ENCODE data around the gene ARHGDIB. TPM values are rescaled to one million over a fixed set of nuclear protein-coding genes. Genes with fewer than 3 reads are reported as not detected.

ARHGDIB gene
- total and polyA plus RNA-seq, 2 donors from 2014 or later = 127 to 151 TPM

- no peaks in the 10 kb centered on the region for H3K9me3 ChIP-seq (ENCODE audit: control insufficient read depth in 2 of 3, insufficient read depth in 1 of 3, low read length in 3 of 3)
- no peak for FAIRE-seq
- TF ChIP-seq CTCF (IDR thresholded peaks at IDR 0.05; ENCODE audit: borderline replicate concordance, extremely low read depth, insufficient read depth) = no peak
- H3K36me3 ChIP-seq (ENCODE audit: control insufficient read depth in 2 of 3, insufficient read depth in 3 of 3, low read length in 3 of 3) = no peaks in the 10 kb centered on the region
- H3K27ac ChIP-seq (ENCODE audit: low read depth in 2 of 2, low read length in 2 of 2) = no peak overlapping the region
- DNase-seq = no peak
- H3K9ac ChIP-seq (ENCODE audit: low read length in 3 of 3) = no peak overlapping the region
- H3K27me3 ChIP-seq (ENCODE audit: control insufficient read depth, insufficient read depth, low read length) = no peaks in the 10 kb centered on the region
- intact Hi-C loops (cut with DNase I) = no loop called here
- peaks cover 0 to 5% (median 0%) of the 10 kb centered on the region in 3 donors for H3K4me1 ChIP-seq (ENCODE audit: control insufficient read depth in 2 of 3, insufficient read depth in 2 of 3, low read depth in 1 of 3, low read length in 3 of 3)
- no peak overlapping the region for H3K4me3 ChIP-seq (ENCODE audit: low read length in 3 of 3)
Measured at GRCh38 chr12:14919455-14919854, 41.9 kb downstream of the ARHGDIB start.

GRCh38 chr12:14915736-14916135 lies 45.7 kb downstream of the ARHGDIB start:
- Histone ChIP-seq H3K36me3 (ENCODE audit: control insufficient read depth in 2 of 3, insufficient read depth in 3 of 3, low read length in 3 of 3) (no peaks in the 10 kb centered on the region), H3K27me3 (ENCODE audit: control insufficient read depth, insufficient read depth, low read length) (no peaks in the 10 kb centered on the region), H3K9me3 (ENCODE audit: control insufficient read depth in 2 of 3, insufficient read depth in 1 of 3, low read length in 3 of 3) (no peaks in the 10 kb centered on the region), H3K9ac (ENCODE audit: low read length in 3 of 3) (no peak overlapping the region), H3K4me1 (ENCODE audit: control insufficient read depth in 2 of 3, insufficient read depth in 2 of 3, low read depth in 1 of 3, low read length in 3 of 3) (peaks cover 0 to 7% (median 5%) of the 10 kb centered on the region in 3 donors), H3K4me3 (ENCODE audit: low read length in 3 of 3) (no peak overlapping the region), H3K27ac (ENCODE audit: low read depth in 2 of 2, low read length in 2 of 2) (no peak overlapping the region)
- no peak for DNase-seq
- no peak for TF ChIP-seq CTCF (IDR thresholded peaks at IDR 0.05; ENCODE audit: borderline replicate concordance, extremely low read depth, insufficient read depth)
- FAIRE-seq = no peak
- intact Hi-C loops (cut with DNase I) = no loop called here

- intact Hi-C loops (cut with DNase I) = no loop called here
- Histone ChIP-seq H3K36me3 (ENCODE audit: control insufficient read depth in 2 of 3, insufficient read depth in 3 of 3, low read length in 3 of 3) (no peaks in the 10 kb centered on the region), H3K27ac (ENCODE audit: low read depth in 2 of 2, low read length in 2 of 2) (no peak overlapping the region), H3K4me1 (ENCODE audit: control insufficient read depth in 2 of 3, insufficient read depth in 2 of 3, low read depth in 1 of 3, low read length in 3 of 3) (peaks cover 0 to 7% (median 5%) of the 10 kb centered on the region in 3 donors), H3K9me3 (ENCODE audit: control insufficient read depth in 2 of 3, insufficient read depth in 1 of 3, low read length in 3 of 3) (no peaks in the 10 kb centered on the region), H3K9ac (ENCODE audit: low read length in 3 of 3) (no peak overlapping the region), H3K27me3 (ENCODE audit: control insufficient read depth, insufficient read depth, low read length) (no peaks in the 10 kb centered on the region), H3K4me3 (ENCODE audit: low read length in 3 of 3) (no peak overlapping the region)
- TF ChIP-seq CTCF (IDR thresholded peaks at IDR 0.05; ENCODE audit: borderline replicate concordance, extremely low read depth, insufficient read depth) = no peak
- FAIRE-seq = no peak
- peak in 1 of 5 donors; percentile 51 for DNase-seq
Measured at GRCh38 chr12:14913381-14913781, 48.0 kb downstream of the ARHGDIB start.

- H3K36me3 ChIP-seq (ENCODE audit: control insufficient read depth in 2 of 3, insufficient read depth in 3 of 3, low read length in 3 of 3) = no peaks in the 10 kb centered on the region
- no peaks in the 10 kb centered on the region for H3K27me3 ChIP-seq (ENCODE audit: control insufficient read depth, insufficient read depth, low read length)
- TF ChIP-seq CTCF (IDR thresholded peaks at IDR 0.05; ENCODE audit: borderline replicate concordance, extremely low read depth, insufficient read depth) = no peak
- no peak overlapping the region for H3K4me3 ChIP-seq (ENCODE audit: low read length in 3 of 3)
- intact Hi-C loops (cut with DNase I) = no loop called here
- DNase-seq = no peak
- no peak overlapping the region for H3K9ac ChIP-seq (ENCODE audit: low read length in 3 of 3)
- peaks cover 0 to 7% (median 5%) of the 10 kb centered on the region in 3 donors for H3K4me1 ChIP-seq (ENCODE audit: control insufficient read depth in 2 of 3, insufficient read depth in 2 of 3, low read depth in 1 of 3, low read length in 3 of 3)
- H3K27ac ChIP-seq (ENCODE audit: low read depth in 2 of 2, low read length in 2 of 2) = no peak overlapping the region
- no peaks in the 10 kb centered on the region for H3K9me3 ChIP-seq (ENCODE audit: control insufficient read depth in 2 of 3, insufficient read depth in 1 of 3, low read length in 3 of 3)
- FAIRE-seq = no peak
Measured at GRCh38 chr12:14911131-14911530, 50.3 kb downstream of the ARHGDIB start.

All from kidney (tissue), 14 donors.